Left lobe of liver (tissue), 2 donors: ENCODE measurements around the gene KRT6A. TPM values are rescaled to one million over a fixed set of nuclear protein-coding genes. Genes with fewer than 3 reads are reported as not detected.

Experiments used
- ATAC-seq: fragments of 200-7000 bp; cut with Tn5 transposase; one replicate; pipeline ENCODE4 v1.9.1; 2020; ENCODE audit warnings: mild to moderate bottlenecking, moderate library complexity
- DNase-seq: peaks from one replicate; pipeline ENCODE4 v3.0.0-alpha.2; 2020; ENCODE audit warnings: low spot score
- total RNA-seq: library from RNA; stranded (reverse); gene quantifications from one replicate; pipeline ENCODE4 v1.2.1, GENCODE V29; 2021
- donor health status: DM: no; HTN: no; CAD: no; lungs with moderate emphysema.
- donor health status: DM: no; HTN: yes; CAD: no.

KRT6A gene
- total RNA-seq, 1 donor from 2014 or later, result not detected

DNA sequence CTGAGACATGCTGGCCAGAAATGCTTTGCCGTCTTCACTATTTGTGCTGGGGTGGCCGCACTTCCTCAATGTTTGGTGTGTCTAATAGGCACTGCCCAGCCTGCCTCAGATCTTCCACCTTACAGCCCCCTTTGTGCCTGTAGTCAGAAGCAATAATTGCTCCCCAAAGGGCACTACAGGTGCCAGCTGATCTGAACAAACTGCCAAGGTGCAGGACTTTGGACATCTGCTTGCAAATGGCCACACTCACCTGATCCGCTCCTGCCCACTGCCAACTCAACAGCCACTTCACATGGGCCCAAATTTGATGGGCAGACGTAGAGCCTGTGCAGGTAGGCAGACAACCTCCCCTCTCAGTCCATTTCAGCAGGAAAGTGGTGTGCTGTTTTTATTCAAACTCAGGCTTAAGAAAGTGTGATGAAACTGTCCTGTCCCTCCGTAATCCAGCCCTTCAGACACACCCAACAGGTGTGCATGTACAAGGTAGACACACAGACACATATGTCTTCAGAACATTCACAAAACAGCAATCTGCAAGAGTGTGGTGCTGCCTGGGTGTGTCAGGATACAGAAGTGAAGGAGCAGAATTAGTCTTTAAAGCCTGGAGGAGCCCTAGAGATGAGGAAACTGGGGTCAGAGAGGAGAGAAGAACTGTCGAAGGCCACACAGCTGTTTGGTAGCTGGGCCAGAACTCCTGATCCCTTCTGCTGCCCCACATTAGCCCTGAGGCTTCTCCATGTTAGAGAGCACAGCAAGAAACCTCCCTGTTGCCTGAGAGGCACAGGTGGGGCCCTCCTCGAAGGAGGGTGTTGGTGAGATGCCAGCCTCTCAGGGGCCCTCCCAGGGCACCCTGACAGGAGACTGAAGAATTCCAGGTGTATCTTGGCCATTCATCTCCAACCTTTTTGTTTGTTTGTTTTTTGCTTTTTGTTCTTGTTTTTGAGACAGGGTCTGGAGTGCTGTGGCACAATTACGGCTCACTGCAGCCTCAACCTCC is 54.5 kb downstream of the KRT6A start:
- ATAC-seq, result peak; percentile 62
- DNase-seq, result no peak

DNA sequence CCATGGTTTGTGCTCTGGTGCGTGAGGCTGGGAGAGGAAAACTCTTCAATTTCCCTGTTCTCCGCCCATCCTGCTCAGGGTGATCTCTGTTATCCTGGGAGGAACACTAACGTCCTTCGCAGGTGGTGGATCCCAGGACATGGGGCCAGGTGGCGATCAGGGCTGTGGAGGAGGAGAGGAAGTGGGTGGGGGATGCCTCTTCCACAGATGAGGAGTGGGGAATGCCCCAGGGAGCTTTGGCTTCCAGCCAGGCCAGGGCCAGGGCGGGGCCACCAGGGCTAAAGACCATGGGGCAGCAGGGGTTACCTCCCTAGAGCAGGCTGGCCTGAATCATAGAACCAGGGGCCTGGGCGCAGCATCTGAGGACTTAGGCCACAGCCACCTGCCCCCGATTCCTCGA is 55.5 kb downstream of the KRT6A start:
- ATAC-seq, result no peak
- DNase-seq, result no peak

Other genes starting within 250 kb of the KRT6A start
- gene KRT86, start 218.6 kb downstream of the KRT6A start, total RNA-seq, result not detected
- gene KRT81, start 201.7 kb downstream of the KRT6A start, total RNA-seq, result 0.65 TPM
- not detected for gene KRT83, start 171.9 kb downstream of the KRT6A start, total RNA-seq
- not detected for gene KRT85, start 125.8 kb downstream of the KRT6A start, total RNA-seq
- gene KRT84, start 107.6 kb downstream of the KRT6A start, total RNA-seq, result not detected
- not detected for gene KRT82, start 86.9 kb downstream of the KRT6A start, total RNA-seq
- not detected for gene KRT75, start 58.9 kb downstream of the KRT6A start, total RNA-seq
- not detected for gene KRT6B, start 41.1 kb downstream of the KRT6A start, total RNA-seq
- gene KRT6C, start 19.5 kb downstream of the KRT6A start, total RNA-seq, result not detected
- gene KRT5, start 27.1 kb upstream of the KRT6A start, total RNA-seq, result not detected
- not detected for gene KRT71, start 59.9 kb upstream of the KRT6A start, total RNA-seq
- not detected for gene KRT74, start 80.6 kb upstream of the KRT6A start, total RNA-seq
- not detected for gene KRT72, start 108.2 kb upstream of the KRT6A start, total RNA-seq
- not detected for gene KRT73, start 125.3 kb upstream of the KRT6A start, total RNA-seq
- gene KRT2, start 159.0 kb upstream of the KRT6A start, total RNA-seq, result not detected
- gene KRT1, start 187.2 kb upstream of the KRT6A start, total RNA-seq, result not detected
- not detected for gene KRT77, start 210.3 kb upstream of the KRT6A start, total RNA-seq